Fibroblast of villous mesenchyme (primary cell): ENCODE measurements around the gene DPH7. TPM values are rescaled to one million over a fixed set of nuclear protein-coding genes. Genes with fewer than 3 reads are reported as not detected.
"Not testable (repeated sequence)": the region's sequence is repeated elsewhere in the genome, so short reads cannot be mapped to it uniquely, and the experiment has no call there.

ENCODE experiments used
- DNase-seq: peaks from one replicate; pipeline ENCODE4 v3.0.0-alpha.2; 2010; ENCODE audit warnings: low read depth
- H3K4me3 ChIP-seq: 2 replicates; pipeline ENCODE4 v1.5.1; 2011; ENCODE audit warnings: low read depth, mild to moderate bottlenecking, low read length
- CTCF ChIP-seq: IDR thresholded peaks from 2 replicates; pipeline ENCODE4 v1.5.1; 2012; ENCODE audit warnings: low read depth, mild to moderate bottlenecking, low read length; ENCODE audit not compliant: insufficient read depth
- total RNA-seq: library from RNA; depleted of rRNA; stranded (reverse); fragments of >200 nt; gene quantifications from 2 replicates; pipeline ENCODE4 v1.2.3, GENCODE V29; 2012

The DPH7 gene
- total RNA-seq, 1 donor: 22.0 TPM

- no peak for DNase-seq
- TF ChIP-seq CTCF: no peak
Measured at GRCh38 chr9:137535120-137535428, 43.7 kb downstream of the DPH7 start.

GRCh38 chr9:137534256-137535119, 44.2 kb downstream of the DPH7 start:
- H3K4me3 ChIP-seq: no peak overlapping the region
- TF ChIP-seq CTCF: peak; percentile 69
- peak; percentile 76 for DNase-seq

More at GRCh38 chr9:137535120-137535428, 43.7 kb downstream of the DPH7 start:
- no peak overlapping the region for H3K4me3 ChIP-seq

- DNase-seq, H3K4me3 ChIP-seq: not testable (repeated sequence)
Measured at GRCh38 chr9:137532891-137533468, 45.7 kb downstream of the DPH7 start.

- H3K4me3 ChIP-seq: no peak overlapping the region
- peak; percentile 55 for DNase-seq
- TF ChIP-seq CTCF: no peak
Measured at GRCh38 chr9:137531099-137531765, 47.5 kb downstream of the DPH7 start.

- TF ChIP-seq CTCF: no peak
- no peak for DNase-seq
- no peak overlapping the region for H3K4me3 ChIP-seq
Measured at GRCh38 chr9:137530331-137530730, 48.4 kb downstream of the DPH7 start.

GRCh38 chr9:137524981-137525317, 53.8 kb downstream of the DPH7 start:
- no peak overlapping the region for H3K4me3 ChIP-seq
- no peak for TF ChIP-seq CTCF
- DNase-seq: no peak

- no peak overlapping the region for H3K4me3 ChIP-seq
- DNase-seq: no peak
- TF ChIP-seq CTCF: no peak
Measured at GRCh38 chr9:137524161-137524980, 54.4 kb downstream of the DPH7 start.
